ENCODE results near the gene ZNF260.

Gene ZNF260

GRCh38 chr19:36514012-36514612 lies 14.0 kb downstream of the ZNF260 start:
- no peak for TF ChIP-seq POLR2AphosphoS5 (IDR thresholded peaks at IDR 0.05; ENCODE audit: low read depth, low read length)
- TF ChIP-seq FOXP2 (optimal IDR thresholded peaks at IDR 0.05; ENCODE audit: borderline replicate concordance, extremely low read depth, extremely low read length, insufficient read depth): no peak
- TF ChIP-seq TAF1 (IDR thresholded peaks at IDR 0.05; ENCODE audit: borderline replicate concordance, insufficient read depth, low read length): no peak
- TF ChIP-seq REST (IDR thresholded peaks at IDR 0.05; ENCODE audit: insufficient read depth in 1 of 2, low read depth in 2 of 2, low read length in 2 of 2): no peak
- no peak for TF ChIP-seq SIN3A (IDR thresholded peaks at IDR 0.05; ENCODE audit: borderline replicate concordance, insufficient read depth, low read length)

GRCh38 chr19:36508325-36508724 lies 19.7 kb downstream of the ZNF260 start:
- TF ChIP-seq TAF1 (IDR thresholded peaks at IDR 0.05; ENCODE audit: borderline replicate concordance, insufficient read depth, low read length) (no peak), REST (IDR thresholded peaks at IDR 0.05; ENCODE audit: insufficient read depth in 1 of 2, low read depth in 2 of 2, low read length in 2 of 2) (no peak), SIN3A (IDR thresholded peaks at IDR 0.05; ENCODE audit: borderline replicate concordance, insufficient read depth, low read length) (no peak), FOXP2 (optimal IDR thresholded peaks at IDR 0.05; ENCODE audit: borderline replicate concordance, extremely low read depth, extremely low read length, insufficient read depth) (no peak), POLR2AphosphoS5 (IDR thresholded peaks at IDR 0.05; ENCODE audit: low read depth, low read length) (no peak)

GRCh38 chr19:36501973-36502372 lies 26.1 kb downstream of the ZNF260 start:
- TF ChIP-seq TAF1 (IDR thresholded peaks at IDR 0.05; ENCODE audit: borderline replicate concordance, insufficient read depth, low read length) (no peak), REST (IDR thresholded peaks at IDR 0.05; ENCODE audit: insufficient read depth in 1 of 2, low read depth in 2 of 2, low read length in 2 of 2) (no peak), FOXP2 (optimal IDR thresholded peaks at IDR 0.05; ENCODE audit: borderline replicate concordance, extremely low read depth, extremely low read length, insufficient read depth) (no peak), POLR2AphosphoS5 (IDR thresholded peaks at IDR 0.05; ENCODE audit: low read depth, low read length) (no peak), SIN3A (IDR thresholded peaks at IDR 0.05; ENCODE audit: borderline replicate concordance, insufficient read depth, low read length) (no peak)

- TF ChIP-seq TAF1 (IDR thresholded peaks at IDR 0.05; ENCODE audit: borderline replicate concordance, insufficient read depth, low read length) (no peak), REST (IDR thresholded peaks at IDR 0.05; ENCODE audit: insufficient read depth in 1 of 2, low read depth in 2 of 2, low read length in 2 of 2) (no peak)
These were observed 31.1 kb downstream of the ZNF260 start for GRCh38 chr19:36497001-36497400.

- no peak for TF ChIP-seq FOXP2 (optimal IDR thresholded peaks at IDR 0.05; ENCODE audit: borderline replicate concordance, extremely low read depth, extremely low read length, insufficient read depth)
- TF ChIP-seq POLR2AphosphoS5 (IDR thresholded peaks at IDR 0.05; ENCODE audit: low read depth, low read length): no peak
- no peak for TF ChIP-seq TAF1 (IDR thresholded peaks at IDR 0.05; ENCODE audit: borderline replicate concordance, insufficient read depth, low read length)
- no peak for TF ChIP-seq SIN3A (IDR thresholded peaks at IDR 0.05; ENCODE audit: borderline replicate concordance, insufficient read depth, low read length)
- TF ChIP-seq REST (IDR thresholded peaks at IDR 0.05; ENCODE audit: insufficient read depth in 1 of 2, low read depth in 2 of 2, low read length in 2 of 2): no peak
These were observed 38.1 kb downstream of the ZNF260 start for GRCh38 chr19:36489920-36490415.

Data from PFSK-1 (cell line).